Daoy (cell line): Measurements from ENCODE around the gene FAM228A. TPM values are rescaled to one million over a fixed set of nuclear protein-coding genes. Genes with fewer than 3 reads are reported as not detected.
"Not testable (repeated sequence)": the region's sequence is repeated elsewhere in the genome, so short reads cannot be mapped to it uniquely, and the experiment has no call there.

ENCODE experiments used
- DNase-seq: peaks from one replicate; pipeline ENCODE4 v3.0.0-alpha.2; 2015; ENCODE audit warnings: low read depth
- total RNA-seq: library from RNA; depleted of rRNA; stranded (reverse); fragments of >200 nt; shearing (Covaris generic); gene quantifications from 2 replicates; pipeline ENCODE4 v1.2.3, GENCODE V29; 2014

The FAM228A gene
- total RNA-seq, 1 experiment from 2014 or later, result not detected

DNA sequence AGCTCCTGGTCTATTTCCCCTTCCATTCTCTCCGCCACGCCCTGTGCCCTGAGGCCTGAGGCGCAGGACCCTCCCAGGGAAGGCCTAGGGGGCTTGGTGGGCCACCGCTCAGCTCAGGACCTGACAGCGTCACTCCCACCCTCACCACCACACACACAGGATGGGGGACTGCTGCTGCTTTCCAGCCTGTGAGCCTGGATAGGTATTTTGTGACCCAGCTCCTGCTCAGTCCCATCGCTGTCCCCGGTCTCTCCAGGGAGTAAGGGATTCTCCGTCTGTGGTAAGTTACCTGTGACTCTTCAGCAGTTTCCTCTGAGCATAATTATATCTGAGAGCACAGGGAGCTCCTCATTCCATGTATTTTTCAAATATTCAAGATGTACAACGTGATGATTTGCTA lies 16.3 kb downstream of the FAM228A start:
- no peak for DNase-seq

DNA sequence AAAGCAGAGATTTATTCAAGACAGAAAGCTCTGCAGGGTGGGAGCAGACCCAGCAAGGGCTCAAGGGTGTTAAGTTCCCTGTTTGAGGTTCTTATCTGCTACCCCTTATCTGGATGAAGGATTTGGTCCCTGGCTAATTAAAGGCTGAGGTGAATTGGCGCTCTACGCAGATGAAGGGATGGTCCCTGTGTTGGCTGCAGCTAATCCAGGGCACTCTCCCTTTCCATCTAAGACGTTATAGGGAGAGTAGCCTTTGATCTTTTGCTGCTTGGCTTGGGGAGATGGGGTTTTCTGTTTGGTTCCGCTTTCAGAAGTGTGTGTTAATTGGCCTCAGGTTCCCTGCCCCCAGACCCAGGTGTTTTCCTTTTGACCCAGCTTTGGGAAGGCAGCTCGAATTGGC lies 17.0 kb downstream of the FAM228A start:
- DNase-seq, result no peak

DNA sequence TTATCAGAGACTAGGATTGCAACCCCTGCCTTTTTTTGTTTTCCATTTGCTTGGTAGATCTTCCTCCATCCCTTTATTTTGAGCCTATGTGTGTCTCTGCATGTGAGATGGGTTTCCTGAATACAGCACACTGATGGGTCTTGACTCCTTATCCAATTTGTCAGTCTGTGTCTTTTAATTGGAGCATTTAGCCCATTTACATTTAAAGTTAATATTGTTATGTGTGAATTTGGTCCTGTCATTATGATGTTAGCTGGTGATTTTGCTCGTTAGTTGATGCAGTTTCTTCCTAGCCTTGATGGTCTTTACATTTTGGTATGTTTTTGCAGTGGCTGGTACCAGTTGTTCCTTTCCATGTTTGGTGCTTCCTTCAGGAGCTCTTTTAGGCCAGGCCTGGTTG lies 22.4 kb downstream of the FAM228A start:
- not testable (repeated sequence) for DNase-seq

DNA sequence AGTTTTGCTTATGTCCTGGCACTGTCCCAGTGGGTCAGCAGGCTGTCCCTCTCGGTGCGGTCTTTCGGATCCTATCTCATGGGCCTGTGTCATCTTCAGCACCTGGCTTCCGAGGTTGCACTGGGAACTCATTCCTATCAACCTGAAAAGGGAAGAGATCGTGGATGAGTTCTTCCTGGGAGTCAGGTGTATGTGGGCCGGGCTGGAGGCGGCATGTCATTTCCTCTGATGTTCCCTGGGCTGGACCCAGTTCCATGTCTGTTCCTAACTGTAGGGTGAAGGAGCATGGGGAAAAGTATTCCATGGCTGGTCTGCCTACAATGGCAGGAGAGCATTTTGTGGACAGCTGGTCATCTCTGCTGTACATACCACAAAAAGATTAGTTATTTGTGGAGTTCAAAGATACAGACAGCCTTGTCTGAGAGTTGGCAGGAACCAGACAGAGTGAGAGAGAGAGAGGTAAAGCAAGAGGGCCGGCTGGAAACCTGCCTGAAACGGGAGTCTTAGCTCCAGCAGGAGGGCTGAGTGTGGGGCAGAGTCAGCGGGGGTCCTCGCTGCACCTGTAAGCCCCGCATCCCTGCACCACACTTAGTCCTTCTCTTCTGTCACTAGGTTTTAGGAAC lies 25.2 kb downstream of the FAM228A start:
- no peak for DNase-seq

DNA sequence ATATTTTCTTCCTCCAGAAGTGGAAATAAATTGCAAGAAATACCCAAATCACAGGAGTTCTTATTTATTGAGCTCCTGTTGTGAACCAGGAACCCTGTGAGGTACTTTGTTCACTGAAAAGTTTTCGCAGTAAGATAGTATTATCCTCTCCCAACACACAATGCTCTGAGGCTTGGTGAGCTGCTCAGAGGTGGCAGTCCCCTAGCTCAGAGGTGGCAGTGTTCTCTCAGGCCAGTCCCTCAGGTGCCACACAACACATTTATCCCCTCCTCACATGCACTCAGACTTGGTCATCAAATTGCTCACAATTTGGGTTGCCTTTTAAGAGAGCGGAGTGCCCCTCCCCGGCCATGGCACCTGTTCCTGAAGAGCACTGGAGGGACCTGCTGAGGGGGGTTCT lies 25.9 kb downstream of the FAM228A start:
- no peak for DNase-seq

DNA sequence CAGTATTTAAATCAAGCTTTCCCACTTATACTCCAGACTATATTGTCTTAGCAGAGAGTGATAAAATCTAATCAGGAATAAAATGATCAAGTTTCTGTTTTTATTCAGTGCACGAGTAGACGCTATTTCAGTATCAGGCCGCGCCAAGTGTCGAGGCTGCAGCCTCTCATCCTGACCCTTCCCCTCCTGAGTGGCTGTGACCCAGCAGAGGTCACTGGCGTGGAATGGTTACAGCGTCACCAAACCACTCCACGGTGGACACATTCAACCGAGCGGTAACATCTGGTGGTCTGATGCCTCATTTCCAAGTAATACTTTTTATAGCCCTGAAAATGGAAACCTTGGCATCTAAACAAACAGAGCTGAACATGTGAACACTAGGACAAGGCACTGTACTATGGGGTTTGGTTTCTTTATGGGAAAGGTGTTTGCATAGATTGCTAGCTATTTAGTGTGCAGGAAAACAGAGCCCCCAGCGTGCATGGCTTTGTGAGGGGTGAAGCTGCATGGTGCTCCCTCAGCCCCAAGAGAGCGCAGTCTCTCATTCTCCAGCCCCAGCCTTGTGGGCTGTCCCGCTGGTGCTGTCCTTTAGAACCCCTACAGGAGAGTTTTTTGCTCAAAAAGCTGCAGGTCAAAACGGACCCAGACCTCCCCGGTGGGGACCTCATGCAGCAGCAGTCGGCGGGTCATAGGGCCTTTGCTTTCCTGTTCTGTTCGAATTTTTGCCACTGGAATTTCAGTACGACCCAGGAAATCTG lies 28.4 kb downstream of the FAM228A start:
- DNase-seq, result no peak

DNA sequence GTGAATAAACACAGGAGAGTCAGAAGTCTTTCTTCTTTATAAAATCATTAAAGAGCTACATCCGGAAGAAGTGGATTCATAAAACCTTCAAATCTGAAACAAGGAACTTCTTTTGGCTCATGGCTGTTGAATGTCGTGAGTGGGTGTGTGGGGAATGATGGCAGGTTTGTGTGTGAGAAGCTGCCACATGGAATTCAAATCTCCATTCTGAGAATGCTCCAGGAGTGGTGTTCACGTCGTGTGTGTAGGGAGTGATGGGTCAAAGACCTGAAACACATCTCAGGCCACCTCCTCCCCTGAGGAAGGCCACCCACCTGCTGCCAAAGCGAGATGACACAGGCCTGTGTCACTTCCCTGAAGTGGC lies 28.9 kb downstream of the FAM228A start:
- no peak for DNase-seq

DNA sequence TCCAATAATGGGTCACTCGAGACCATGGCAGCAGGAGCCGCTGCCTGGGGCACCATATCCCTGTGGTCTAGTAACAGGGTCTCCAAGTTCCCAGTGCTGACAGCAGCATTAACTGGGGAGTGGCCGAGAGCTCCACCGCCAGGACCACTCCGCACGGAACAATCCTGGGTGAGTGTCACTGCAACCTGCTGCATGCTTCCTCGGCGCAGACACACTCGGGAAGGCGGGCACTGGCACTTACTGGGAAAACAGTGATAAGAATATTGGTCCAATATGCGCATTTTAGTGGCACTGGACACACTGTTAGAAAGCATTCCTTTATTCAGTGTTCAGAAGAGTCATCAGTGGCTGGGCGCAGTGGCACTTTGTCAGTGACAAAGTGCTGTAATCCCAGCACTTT lies 29.7 kb downstream of the FAM228A start:
- DNase-seq, result no peak

DNA sequence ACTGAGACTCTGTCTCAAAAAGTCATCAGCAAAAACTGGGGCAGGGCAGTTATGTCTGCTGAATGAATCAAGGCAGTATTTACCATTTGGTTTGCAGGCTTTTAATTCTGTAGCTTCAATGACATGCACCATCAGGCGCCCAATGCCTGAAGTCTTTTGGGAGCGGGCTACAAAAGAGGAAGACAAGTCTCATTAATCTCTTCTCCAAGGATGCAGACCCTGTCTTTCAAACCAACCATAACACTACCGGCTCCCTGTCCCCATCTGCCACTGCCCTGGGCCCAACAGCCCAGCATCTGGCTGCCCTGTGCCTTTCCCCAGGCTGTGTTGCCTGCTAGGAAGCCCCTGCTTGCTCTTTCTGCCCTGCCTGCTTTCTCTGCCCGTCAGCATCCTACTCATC lies 30.3 kb downstream of the FAM228A start:
- no peak for DNase-seq

DNA sequence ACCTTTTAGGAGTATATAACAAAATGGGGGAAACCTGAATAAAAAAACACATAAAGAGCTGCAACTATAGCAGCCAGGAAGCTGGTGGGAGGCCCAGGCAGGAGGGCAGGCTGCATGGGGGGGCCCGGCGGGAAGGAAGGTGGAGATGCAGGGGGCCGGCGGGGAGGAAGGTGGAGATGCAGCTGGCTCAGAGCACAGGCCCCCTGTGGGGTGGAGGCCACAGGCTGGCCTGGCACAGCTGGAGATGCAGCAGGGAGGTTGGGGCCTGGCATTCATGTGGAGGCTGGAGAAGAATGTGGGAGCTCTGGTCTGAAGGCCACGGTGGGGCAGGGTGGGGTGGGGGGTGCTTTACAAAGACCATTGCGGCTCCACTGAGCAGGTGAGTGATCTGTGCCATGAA lies 31.4 kb downstream of the FAM228A start:
- no peak for DNase-seq

DNA sequence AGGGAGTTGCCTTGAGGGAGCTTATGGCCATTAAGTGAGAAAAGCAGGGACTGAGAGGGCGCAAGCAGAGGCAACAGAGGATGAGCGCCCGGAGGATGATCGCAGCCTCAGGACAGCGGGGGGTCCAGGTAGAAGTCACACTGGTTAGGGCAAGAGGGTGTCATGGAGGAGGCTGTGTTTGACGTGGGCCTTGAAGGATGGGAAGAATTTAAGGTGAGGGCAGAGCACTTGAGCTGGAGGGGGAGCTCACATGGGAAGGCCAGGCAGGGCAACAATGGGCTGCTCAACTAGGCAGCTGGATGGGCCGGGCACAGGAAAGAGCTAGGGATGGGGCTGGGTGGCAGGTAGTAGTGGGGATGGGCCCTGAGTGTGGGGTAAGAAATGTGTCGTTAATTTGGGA lies 31.9 kb downstream of the FAM228A start:
- DNase-seq, result no peak

DNA sequence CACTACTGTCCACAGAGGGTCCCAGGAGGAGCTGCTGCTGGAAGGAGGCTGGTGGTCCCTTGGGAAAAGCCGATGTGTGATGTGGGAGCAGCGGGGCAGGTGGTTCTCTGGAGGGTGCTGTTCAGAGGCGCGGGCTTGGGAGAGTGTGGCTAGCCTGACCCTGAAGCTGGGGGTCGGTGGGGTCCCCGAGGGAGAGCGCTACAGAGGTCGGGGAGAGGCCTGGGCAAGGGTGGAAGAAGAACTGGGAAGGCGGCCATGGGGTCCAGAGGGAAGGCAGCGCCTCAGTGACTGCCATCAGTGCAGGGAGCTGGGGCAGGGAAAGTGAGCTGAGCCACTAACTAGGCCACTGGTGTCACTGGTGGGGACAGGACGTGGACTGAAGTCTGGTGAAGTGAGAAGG lies 32.5 kb downstream of the FAM228A start:
- DNase-seq, result no peak

DNA sequence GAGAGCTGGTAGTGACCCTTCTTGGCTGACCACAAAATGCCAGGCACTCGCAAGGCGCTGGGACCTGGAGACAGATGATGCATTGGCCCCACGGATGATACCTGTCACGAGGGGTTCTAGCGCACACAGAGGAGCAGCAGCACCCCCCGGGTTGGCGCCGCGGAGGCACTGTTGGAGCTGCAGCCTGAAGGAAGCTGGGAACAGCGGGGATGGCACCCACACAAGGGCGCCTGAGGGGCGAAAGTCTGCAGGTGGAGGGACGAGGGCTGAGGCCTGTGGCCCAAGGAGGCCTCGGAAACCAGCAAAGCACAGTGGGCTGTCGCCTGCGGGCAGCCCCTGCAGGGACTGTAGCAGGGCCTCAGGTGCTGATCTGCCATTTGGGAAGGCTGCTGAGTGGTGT lies 33.6 kb downstream of the FAM228A start:
- DNase-seq, result no peak

DNA sequence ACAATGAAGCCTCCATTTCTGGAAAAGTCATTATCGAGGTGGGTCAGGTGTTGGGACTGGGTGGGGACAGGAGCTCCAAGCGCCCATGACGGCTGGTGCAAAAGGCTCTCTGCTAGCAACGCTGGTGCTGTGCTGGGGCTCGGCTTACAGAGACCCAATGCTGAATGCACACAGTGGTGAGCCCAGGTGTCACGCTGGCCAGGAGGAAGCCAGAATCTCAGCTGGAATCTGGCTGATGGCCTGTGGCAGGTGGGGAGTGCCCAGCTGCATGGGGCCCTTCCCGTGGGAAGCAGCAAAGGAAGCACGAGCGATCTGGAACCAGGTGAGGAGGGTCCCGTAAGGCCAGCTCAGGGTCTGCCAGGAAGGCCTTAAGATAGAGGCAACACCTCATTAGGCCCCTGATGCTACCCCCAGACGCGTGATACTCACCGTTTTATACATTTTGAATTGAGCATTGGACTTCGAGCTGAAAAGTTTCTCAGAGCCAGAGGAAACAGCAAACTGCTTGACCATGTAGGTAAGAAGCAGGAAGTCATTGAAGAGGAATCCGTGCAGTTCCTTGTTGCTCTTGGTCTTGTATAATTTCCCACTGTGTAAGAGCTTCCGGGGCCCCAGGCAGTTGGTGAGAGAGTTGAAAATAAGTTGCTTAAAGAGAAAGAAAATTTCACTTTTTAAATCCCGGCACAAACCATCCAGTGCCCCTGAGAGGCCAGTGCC lies 34.7 kb downstream of the FAM228A start:
- no peak for DNase-seq

DNA sequence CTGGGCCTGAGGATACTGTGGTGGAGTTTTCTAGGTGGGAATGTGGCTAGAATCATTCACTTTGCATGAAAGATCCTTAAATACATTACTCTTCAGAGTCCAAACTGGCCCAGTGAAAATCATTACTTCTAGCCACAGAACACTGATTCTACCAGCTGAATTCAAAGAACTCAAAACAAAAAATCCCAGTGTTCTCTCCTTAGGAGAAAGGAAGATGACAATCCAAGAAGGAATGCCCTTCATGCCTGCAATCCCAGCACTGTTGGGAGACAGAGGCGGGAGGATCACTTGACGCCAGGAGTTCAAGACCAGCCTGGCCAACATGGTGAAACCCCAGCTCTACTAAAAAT lies 35.2 kb downstream of the FAM228A start:
- DNase-seq, result no peak

DNA sequence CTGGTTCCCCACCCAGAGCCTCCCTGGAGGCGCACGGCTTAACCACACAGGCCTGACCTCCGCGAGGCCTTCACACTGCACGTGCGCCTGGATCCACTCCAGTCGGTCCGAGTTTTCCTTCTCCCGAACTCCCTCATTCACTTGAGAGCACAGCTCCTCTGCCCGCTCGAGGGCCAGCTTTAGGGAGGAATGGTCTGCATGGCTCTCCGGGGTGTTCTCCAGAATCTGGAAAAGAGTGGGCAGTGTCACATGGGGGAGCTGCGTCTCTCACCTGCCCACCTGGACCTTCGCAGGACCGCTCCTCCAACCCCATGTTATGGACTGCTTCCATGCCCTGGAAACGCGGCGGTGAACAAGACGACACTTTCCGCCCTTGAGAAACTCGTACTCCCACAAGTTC lies 35.9 kb downstream of the FAM228A start:
- DNase-seq, result no peak

DNA sequence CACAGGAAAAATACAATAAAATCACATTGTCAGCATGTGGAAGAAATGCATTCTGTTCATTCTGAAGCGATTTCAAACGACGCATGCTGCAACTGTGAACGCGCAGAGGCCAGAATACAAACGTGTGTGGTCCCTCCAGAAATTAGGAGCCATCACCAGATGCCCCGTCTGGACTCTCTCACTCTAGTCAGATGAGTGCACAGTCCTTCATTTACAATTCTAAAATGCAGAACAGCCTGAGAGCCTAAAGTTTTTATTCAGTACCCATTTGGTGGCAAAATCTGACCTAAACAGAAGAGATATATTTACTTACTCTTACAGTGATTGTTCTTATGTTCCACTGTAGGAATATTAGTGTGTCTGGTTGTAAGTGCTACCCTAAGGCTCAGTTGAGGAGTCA lies 36.6 kb downstream of the FAM228A start:
- DNase-seq, result no peak

DNA sequence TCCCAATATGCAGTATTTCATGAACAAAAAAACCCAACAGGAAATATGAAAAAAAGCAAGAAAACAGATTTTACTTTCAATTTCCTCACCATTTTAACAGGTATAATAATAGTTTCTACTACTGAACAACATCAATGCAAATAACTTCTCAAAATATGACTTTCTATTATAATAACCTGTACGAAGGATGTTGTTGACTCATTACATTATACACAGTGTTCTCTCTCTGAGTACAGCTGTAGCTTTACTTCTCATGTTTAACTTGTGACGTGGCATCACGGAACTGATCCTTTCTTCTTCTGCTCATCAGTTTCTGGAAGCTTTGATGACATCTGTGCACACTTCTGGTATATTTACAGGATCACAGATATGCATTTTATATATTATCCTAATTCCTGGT lies 40.0 kb downstream of the FAM228A start:
- DNase-seq, result no peak

DNA sequence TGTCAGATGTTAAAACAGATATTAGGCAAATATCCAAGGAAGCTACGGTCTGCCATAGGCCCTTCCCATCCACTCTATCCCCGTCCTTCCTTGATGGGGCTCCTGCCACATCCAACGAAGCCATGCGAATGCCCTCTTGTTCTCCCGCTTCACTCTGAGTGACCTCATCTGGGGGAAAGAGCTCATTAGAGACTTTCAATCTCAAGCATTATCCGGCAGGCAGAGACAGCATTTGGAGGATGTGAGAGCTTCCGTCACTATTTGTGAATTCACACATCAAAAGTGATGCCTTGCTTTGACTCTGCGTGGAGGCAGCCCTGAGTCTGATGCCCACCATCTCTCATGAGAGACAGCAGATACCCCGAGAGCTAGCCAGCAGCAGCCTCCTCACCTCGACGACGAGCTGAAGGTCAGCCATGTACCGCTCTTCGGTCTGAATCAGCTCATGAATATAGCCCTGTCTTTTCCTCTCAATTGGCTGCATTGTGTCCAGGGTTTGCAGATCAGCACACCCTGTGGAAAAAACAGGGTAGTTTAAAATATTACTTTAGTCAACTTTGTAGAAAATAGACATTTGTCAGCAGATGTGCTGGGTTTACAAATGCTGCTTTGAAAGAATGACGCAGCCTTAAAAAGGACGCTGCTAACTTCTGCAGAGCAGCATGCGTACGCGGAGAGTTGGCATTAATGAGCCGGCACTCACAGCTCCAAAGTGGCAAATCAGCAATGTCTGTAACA lies 45.9 kb downstream of the FAM228A start:
- DNase-seq, result no peak

DNA sequence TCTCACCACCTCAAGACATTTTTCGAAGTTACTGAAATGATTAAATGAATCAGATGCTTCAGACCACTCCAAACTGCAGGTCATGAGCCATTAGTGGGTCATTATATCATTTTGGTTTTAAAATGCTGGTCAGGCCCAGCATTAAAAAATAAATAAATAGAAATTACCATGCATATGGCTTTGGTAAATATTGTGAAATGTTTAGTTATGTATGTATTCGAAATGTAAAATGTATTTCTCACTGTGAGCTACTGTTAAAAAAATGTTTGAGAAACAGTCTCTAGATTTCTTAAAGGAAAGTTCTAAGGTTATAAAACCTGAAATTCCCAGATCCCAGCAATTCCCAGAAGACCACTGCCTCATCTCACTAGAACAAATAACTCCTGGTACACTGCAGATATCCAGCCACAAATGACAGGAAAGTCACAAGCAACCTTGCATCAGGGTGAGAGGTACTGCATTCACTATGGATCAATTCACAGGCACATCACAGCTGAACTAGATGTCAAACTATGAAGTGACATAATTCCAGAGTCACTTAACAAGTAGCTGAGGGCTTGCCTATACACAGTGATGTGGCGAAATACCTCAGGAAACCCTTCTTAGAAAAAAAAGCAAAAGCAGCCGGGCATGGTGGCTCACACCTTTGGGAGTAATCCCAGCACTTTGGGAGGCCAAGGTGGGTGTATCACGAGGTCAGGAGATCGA lies 46.6 kb downstream of the FAM228A start:
- no peak for DNase-seq

DNA sequence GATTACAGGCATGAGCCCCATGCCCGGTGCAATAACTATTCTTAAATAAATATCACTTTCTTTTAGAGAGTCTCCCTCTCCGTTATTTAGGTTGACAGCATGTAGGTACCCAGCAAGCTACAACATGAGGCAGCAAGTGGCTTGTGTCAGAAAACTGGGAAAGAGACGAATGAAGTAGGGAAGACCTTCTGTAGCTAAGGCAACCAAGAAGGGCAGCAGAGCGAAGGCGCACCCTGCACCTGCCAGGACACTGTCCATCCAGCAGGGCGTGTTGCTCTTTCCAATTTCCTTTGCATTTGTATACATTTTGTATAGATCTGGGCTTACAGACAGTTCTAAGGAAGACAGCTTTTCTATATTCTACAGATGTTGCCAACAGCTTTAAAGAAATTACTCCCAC lies 48.1 kb downstream of the FAM228A start:
- no peak for DNase-seq
